ENCODE measurements around the gene HOXA4. TPM values are rescaled to one million over a fixed set of nuclear protein-coding genes. Genes with fewer than 3 reads are reported as not detected.

Gene HOXA4
- total RNA-seq, 1 experiment from 2014 or later: 6.7 TPM

DNA sequence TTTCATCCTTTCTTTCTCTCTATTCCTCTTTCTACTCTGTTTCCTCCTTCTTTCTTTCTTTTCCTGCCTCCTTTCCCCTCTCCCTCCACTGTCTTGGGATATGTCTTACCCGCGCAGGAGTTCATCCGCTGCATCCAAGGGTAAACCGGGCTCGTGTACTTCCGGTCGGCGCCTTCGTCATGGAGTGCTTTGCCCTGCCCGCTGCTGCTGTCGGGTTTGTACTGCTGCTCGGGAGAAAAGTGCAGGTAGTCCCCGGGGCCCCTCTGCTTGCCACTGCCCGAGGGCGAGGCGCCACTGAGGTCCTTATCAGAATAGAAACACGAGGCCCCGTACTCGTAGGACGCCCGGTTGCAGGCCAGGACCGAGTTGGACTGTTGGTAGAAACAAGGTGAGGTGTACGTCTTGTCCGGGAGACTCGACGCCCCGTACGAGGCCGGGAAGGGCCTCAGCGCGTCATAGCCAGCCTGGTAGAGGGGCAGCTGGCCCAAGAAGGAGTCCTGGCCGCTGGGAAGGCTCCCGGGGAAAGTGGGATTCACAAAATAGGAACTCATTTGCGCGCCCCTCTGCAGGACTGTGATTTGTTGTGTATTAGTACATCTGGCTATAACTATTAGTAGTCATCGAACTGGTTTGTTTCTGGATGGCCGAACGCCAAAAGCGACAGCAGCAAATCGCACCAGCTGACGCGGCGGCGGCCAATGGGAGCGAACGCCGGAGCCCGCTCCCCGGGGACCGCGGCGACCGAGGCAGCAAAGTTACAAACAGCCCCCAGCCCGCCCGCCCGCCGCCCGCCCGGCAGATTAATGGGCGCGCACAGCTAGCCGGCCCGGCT, 16.9 kb upstream of the HOXA4 start, which contains the start of gene HOXA6:
HOXA6 (minus strand) TSS at position 576 of the 832 bp plus-strand sequence; CDS start at position 551, 25 bp downstream.
- DNase-seq (ENCODE audit: low read depth): no peak

DNA sequence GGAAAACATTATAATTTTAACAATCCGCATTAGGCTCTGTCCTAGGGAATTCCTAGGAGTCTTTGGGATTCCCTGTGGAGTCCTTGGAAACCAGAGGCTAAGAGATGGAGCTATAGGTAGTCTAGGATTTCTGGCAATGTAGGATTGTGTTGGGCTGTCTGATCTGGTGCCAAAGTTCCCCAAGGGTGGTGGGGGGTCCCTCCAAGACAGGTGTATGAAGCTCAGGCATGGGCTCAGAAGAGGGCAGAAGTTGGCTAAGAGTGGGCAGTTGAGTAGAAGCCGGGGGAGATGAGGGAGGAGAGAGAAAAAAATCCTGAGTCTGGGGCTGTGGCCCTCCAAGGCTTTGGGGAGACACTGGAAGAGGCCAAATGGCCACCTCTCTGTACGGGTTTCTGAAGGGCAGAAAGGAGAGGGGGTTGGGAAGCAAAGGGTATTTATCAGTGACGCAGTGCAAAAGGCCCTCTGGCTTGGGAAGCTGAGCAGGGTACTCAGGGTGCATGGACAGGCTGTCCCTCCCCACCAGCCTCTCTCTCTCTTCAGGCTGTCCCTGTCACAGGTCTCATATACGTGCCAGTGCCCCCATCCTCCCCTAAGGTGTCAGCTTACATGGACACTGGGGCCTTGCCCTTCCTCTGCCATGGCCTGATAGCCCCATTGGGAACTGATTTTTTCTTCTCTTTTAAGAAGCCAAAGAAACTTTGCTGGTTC, 16.1 kb upstream of the HOXA4 start:
- DNase-seq (ENCODE audit: low read depth): no peak

DNA sequence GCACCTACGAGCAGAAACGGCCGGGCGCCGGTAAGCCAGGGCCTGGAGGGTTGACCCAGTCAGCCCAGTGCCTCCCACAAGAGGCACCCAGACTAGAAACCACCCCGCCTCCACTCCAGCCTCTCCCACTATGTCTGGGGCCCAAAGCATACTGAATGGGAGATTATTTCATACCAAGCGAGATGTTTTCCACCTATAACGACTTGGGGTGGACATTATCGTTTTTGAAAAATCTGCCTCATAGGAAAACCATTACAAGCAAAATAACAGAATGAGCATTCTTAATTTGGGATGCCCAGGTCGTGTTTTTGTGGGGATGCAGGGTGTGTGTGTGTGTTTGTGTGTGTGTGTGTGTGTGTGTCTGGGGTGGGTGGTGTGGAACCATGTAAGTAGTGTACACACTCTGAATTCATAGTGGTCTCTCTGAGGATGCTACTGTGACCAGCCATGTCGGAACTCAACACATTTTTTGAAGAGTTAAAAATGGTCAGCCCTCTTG, 15.4 kb upstream of the HOXA4 start:
- no peak for DNase-seq (ENCODE audit: low read depth)

DNA sequence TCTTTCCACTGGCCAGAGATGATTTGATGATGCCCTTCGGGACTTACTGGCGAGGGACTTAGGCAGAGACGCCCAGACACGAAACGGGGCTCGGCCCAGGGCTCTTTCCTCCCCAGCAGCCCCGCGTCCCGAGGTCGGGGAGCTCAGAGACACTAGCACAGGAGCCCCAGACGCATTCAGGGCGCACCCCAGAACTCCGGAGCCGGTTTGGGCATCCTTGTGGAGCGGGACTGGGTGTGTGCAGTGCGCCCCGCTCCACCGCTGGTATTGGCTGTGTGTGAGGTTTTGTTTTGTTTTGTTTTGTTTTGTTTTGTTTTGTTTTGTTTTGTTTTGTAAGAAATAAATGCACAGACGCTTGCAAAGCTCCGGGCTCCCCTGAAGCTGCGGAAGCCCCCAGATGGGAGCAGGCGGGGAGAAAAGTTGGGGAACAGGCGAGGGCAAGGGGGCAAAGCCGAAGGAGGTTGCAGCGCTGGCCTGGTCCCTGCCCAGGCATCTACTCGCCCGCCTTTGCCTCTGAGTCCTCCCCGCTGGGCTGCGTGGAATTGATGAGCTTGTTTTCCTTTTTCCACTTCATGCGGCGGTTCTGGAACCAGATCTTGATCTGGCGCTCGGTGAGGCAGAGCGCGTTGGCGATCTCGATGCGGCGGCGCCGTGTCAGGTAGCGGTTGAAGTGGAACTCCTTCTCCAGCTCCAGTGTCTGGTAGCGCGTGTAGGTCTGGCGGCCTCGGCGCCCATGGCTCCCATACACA, 14.8 kb upstream of the HOXA4 start:
- DNase-seq (ENCODE audit: low read depth): no peak

DNA sequence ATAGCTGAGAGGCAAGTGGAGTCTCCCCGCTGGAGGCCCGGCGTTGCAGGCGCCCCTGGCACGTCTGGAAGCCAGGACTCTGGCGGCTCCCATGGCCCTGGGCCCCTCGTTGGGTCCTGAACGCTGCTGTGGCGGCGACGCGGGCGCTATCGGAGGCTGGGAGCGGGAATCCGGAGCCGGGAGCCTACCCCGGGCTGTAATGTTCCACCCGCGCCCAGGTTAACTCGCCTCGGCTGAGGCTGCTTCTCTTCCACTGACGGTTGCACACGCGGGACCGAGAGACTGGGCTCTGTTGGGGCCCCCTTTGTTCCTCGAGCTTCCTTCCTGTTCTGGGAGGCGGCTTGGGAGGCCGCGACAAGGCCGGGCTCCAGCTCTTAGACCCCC, 14.2 kb upstream of the HOXA4 start:
- no peak for DNase-seq (ENCODE audit: low read depth)

DNA sequence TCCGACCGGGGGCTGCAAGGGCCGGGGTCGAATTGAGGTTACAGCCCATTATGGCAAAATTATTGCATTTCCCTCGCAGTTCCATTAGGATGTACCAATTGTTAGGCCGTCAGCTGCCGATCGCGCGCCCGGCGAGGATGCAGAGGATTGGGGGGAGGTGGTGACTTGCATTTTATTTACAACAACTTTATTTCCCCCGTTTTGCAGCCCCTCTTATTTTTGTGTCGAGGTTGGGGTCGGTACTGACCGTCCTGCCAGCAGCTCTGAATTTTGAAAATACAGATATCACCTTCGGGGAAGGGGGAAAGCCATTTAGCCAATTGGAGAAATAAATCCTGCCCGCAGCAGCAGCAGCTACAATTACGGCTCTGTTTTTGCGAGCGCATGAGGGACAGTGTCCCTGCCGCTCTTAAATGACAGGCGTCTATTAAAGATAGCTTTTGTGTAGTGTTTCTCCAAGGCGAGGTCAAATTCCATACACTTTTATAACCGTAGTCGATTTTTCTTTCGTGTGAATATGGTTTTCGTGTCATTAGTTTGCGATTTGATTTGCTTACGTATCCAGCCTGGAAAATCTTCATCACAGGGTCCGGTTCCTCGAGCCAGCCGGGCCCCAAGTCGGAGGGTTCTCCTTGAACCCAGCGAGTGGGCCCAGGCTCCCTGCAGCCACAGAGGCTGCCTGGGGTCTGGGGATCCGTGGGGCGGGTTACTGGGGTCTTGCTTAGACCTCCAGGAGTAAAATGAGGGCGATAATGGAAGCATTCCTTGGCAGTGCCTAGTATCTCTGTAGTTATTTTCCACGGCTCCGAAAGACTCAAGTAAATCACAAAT, 13.6 kb upstream of the HOXA4 start:
- DNase-seq (ENCODE audit: low read depth): no peak

DNA sequence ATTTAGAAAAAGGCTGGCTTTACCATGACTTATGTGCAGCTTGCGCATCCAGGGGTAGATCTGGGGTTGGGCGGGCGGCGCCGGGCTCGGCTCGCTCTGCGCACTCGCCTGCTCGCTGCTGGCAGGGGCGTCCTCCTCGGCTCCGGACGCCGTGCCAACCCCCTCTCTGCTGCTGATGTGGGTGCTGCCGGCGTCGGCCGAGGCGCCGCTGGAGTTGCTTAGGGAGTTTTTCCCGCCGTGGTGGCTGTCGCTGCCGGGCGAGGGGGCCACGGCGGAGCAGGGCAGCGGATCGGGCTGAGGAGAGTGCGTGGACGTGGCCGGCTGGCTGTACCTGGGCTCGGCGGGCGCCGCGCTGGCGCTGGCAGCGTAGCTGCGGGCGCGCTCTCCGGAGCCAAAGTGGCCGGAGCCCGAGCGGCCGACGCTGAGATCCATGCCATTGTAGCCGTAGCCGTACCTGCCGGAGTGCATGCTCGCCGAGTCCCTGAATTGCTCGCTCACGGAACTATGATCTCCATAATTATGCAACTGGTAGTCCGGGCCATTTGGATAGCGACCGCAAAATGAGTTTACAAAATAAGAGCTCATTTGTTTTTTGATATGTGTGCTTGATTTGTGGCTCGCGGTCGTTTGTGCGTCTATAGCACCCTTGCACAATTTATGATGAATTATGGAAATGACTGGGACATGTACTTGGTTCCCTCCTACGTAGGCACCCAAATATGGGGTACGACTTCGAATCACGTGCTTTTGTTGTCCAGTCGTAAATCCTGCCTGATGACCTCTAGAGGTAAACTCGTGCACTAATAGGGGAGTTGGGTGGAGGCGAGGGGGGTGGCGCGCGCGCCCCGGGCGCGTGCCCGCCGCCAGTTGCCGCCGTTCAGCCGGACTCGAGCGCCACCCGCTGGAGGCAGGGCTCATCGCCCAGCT, 12.7 kb upstream of the HOXA4 start, which contains the start of gene HOXA5:
HOXA5 (minus strand) TSS at position 659 of the 927 bp plus-strand sequence; CDS start at position 585, 74 bp downstream.
- peak; percentile 97 for DNase-seq (ENCODE audit: low read depth)

DNA sequence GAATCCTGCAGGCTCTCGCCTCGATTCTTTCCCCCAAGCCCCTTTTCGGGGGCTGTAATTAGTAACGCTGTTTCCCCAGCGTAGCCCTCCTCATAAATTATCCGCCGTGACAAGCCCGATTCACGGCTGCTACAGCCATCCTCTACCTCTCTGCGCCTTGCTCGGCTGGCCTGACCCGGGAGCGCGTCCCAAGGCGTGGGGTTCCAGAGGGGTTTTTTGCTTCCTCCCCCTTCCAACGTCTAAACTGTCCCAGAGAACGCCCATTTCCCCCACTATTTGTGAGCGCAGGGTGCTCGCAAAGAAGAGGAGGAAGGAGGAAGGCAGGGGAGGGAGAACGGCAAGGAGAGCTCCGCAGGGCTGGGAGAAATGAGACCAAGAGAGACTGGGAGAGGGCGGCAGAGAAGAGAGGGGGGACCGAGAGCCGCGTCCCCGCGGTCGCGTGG, 12.0 kb upstream of the HOXA4 start:
- DNase-seq (ENCODE audit: low read depth): no peak

DNA sequence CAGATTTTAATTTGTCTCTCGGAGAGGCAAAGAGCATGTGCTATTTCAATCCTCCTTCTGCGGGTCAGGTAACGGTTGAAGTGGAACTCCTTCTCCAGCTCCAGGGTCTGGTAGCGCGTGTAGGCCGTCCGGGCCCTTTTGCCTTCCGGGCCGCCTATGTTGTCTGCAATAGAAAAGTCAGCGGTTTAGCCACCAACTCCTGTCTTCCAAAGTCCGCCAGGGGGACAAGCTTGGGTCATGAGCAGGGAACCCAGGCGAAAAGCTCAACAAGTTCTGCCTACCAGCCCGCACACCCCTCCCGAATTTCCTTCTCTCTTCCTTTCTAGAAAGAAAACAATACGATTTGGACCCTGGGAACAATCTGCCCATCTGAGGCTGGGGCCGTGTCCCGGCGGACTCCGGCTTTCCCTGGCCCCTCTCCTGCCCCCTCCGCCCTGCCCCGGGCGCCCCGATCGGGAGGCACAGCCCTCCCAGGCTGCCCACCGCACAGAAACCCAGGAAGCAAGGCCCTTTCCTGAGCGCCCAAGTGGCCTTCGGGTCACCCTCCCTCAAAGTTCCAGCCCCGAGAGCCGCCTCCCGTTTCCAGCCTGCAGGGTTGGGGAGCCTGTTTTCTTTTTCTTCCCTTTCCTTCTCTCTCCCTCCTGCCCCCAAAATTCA, 11.5 kb upstream of the HOXA4 start:
- DNase-seq (ENCODE audit: low read depth): peak; percentile 78

DNA sequence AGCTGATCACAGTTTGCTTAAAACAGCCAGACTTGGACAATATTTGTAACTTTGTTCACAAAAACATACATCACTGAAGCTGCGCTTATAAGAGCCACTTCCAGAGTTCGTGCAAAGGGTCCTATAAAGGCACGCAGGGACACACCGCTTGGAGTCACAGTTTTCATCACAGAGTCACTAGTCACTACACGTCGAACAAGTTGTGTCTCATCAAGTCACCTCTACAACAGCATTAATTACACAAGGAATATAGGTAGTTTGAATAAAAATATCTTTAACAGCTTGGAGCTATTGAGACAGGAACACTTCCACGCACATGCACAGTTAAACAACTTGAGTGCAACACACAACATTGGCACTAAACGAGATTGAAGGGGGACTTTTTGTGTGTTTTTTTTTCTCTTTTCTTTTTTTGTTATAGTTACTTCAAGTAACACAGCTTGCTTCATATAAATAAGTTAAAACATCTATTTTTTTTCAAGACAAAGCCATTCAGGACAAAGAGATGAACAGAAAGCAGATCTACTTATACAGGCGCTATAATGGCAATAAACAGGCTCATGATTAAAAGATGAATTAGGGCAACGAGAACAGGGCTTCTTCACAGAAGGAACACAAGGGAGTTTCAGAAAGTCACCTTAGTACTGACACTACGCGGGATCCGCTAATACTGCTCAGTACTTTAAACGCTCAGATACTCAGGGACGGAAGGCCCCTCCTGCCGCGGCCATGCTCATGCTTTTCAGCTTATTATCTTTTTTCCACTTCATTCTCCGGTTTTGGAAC, 10.8 kb upstream of the HOXA4 start:
- DNase-seq (ENCODE audit: low read depth): no peak

DNA sequence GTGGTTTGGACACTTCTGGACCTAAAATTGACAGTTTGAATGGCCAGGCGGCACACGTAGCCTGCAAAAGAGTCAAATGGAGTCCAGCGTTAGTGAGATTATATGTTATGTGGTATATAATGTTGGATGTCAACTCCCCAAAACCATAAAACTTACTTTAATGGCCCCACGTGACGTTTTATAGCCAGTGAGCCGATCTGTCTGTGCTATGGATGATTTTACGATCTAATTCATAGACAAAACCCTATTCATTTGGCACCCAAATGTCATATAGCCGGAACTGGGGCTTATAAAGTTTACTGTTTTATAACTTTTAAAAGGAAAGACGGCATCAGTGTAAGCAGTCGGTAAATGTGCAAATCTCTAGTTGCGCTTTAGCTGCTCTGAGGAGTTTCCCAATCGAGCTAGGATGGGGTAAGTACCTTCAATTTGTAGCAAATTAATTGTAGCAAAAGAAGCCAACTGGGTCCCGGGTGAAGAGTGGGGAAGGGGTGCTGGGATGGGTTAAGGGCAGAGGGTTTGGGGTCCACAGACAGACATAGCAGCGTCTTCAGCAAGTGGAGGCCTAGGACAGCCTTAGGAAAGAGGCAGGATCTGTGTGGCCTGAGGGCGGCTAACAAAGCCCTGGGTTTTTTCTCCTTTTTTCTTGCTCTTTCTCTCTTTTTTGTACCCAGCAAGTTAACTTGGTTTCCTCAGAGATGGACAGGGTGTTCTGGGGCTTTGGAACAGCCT, 9.7 kb upstream of the HOXA4 start:
- DNase-seq (ENCODE audit: low read depth): no peak

DNA sequence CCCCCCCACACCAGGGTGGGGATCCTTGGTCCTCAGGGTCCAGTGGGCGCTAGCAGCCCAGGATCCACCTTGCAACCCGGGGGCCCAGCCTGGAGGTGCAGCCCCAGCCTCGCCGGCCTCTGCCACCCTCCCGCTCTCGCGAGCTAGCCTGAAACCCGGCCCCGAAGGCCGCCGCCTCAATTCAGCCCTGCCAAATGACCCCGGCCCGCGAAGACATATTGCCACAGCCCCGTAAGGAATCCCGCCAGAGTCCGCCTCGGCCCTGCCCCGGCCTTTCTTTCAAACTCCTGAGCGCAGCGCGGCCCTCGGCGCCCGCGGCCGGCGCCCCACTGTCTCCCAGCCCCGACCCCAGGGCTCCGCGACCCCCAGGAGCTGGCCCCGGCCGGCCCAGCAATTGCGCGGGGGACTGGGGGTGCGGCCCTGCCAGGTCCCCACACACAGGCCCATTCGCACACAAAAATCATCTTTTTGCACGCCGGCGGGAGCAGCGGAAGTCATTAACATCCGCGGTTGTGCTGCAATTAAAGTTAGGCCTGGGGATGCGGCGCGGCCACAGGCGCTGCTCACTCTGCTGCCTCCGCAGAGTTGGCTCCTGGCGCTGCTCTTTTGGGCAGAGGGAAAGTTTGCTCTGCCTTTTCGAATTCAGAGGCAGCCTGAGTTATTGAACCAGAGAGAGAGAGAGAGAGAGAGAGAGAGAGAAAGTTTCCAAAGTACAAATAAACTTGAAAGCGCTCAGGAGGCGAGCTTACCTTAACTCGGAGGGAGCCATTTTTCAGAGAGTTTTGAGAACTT, 9.0 kb upstream of the HOXA4 start:
- peak; percentile 64 for DNase-seq (ENCODE audit: low read depth)

DNA sequence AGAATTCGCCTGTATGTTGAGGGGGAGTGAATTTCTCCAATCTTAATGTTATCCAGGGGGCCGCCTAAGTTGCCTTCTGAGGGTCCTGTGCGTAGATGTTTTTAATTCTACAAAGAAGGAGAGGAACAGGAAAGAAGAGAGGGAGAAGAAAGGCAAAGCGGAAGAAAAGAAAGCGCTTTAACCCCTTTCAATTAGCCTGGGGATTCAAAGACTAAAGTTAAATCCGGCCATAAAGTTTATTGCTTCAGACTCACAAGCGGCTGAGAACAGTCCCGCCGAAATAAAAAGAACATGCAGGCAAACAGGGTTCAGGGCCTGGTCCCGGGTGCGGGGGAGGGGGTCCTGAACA, 8.4 kb upstream of the HOXA4 start:
- DNase-seq (ENCODE audit: low read depth): no peak

DNA sequence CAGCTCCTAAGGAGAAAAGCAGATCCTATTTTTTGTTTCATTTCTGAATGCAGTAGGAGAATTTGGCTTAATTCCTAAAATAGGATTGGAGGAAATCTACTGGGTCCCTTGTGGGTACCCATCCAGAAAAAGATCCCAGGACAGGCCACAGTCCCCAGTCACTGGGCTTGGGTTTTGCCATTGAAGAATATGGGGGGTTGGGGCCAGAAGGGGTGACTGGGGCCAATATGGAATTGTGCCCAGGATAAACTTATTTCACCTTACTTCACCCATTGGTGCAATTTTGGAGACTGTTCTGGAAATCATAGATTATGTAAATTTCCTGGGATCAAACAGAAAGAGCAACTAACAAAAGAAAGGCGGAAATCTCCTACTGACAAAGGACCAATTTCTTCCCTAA, 7.9 kb upstream of the HOXA4 start:
- no peak for DNase-seq (ENCODE audit: low read depth)

DNA sequence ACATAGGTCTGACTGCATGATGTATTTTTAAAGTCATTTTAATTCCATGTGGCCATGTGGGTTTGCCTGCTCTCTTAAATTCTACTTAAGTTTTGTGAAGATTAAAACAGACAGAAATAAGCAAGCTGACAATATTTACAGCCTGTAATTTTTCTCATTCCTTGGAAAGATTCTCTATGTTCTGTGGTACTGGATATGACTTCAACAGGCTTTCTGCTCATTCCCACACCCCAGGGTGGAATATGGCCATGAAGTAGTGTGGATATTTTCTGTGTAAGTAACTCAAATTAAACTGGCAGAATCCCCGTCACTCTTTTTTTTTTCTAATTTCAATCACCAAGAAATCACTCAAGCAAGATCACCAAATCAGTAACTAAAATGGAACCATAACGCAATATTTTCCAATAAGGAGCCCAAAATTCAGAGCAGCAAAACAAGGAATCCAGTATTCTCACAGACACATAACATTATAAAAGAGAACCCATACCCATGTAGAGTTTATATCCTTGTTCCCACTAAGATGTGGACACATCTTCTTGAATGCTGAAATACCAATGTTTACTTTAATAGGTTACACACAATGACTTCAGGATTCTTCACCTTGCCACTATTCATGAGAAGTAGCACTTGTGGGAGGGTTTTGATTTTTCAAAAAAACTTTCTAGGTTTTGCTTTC, 7.2 kb upstream of the HOXA4 start:
- DNase-seq (ENCODE audit: low read depth): no peak

DNA sequence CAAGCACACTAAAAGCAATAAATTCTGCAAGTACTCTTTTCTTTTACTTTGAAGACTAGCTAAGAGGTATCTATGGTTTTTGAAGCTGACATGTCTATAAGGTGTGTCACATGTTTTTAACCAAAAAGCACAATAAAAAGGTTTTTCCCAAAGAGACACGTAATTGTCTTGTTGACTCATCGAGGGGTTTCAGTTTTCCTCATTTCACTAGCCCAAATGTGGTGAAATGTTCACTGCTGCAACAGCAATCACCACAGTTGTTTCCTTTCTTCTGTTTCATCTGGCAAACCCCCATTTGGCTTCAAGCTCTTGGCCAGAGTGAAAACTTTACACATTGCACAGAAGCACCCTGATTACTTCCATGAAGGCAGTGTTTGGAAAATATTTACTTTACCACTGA, 3.8 kb upstream of the HOXA4 start:
- peak; percentile 95 for DNase-seq (ENCODE audit: low read depth)

Data from Daoy (cell line).